ENCODE data around the gene THSD4. TPM values are rescaled to one million over a fixed set of nuclear protein-coding genes. Genes with fewer than 3 reads are reported as not detected.
"Not testable (repeated sequence)": the region's sequence is repeated elsewhere in the genome, so short reads cannot be mapped to it uniquely, and the experiment has no call there.

Gene THSD4
- total and polyA plus RNA-seq, 5 donors from 2014 or later, result not detected

DNA sequence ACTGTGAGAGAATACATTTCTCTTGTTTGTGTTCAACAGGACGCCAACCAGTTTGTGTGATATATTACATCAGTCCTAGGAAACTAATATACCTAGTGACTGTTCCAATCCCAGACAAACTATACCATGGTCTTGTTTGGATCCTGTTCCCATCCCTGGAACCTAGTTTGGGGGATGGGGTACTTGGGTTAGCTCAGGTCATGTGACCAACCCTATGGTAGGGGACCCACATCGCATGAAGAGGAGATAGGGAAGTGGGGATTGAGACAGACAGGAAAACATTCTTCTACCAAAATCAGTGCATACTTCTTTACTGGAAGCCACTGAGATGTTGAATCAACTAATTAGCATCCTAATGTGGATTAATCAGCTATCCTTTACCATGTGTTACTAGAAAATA lies 146.1 kb downstream of the THSD4 start:
- H3K9me3 ChIP-seq (ENCODE audit: control insufficient read depth in 2 of 2, low read length in 2 of 2), result no peaks in the 10 kb centered on the region
- Mint-ChIP-seq H3K27ac (no peak overlapping the region), H3K27me3 (no peaks in the 10 kb centered on the region), H3K9me3 (peaks cover 0 to 8% (median 0%) of the 10 kb centered on the region in 7 donors), H3K4me1 (no peaks in the 10 kb centered on the region), H3K36me3 (no peaks in the 10 kb centered on the region), H3K4me3 (no peak overlapping the region)
- H3K4me3 ChIP-seq (ENCODE audit: low read depth, low read length), result no peak overlapping the region
- H3K27me3 ChIP-seq (ENCODE audit: control insufficient read depth, insufficient read depth, low read length), result no peaks in the 10 kb centered on the region
- no peaks in the 10 kb centered on the region for H3K4me1 ChIP-seq (ENCODE audit: control insufficient read depth, insufficient read depth, low read length, poor library complexity, severe bottlenecking)
- DNase-seq (no peak), ATAC-seq (ENCODE audit: low read depth in 2 of 2) (no peak)
- H3K36me3 ChIP-seq (ENCODE audit: control insufficient read depth, insufficient read depth, low read length), result no peaks in the 10 kb centered on the region
- H3K27ac ChIP-seq (ENCODE audit: insufficient read depth, low read length, poor library complexity, severe bottlenecking), result no peak overlapping the region

- peaks cover 0 to 9% (median 0%) of the 10 kb centered on the region in 7 donors for H3K9me3 Mint-ChIP-seq
- no peaks in the 10 kb centered on the region for H3K27me3 ChIP-seq (ENCODE audit: control insufficient read depth, insufficient read depth, low read length)
- H3K4me1 Mint-ChIP-seq, result no peaks in the 10 kb centered on the region
- no peaks in the 10 kb centered on the region for H3K9me3 ChIP-seq (ENCODE audit: control insufficient read depth in 2 of 2, low read length in 2 of 2)
- H3K4me3 ChIP-seq (ENCODE audit: low read depth, low read length), result no peak overlapping the region
- H3K4me3 Mint-ChIP-seq, result no peak overlapping the region
- no peak overlapping the region for H3K27ac Mint-ChIP-seq
- no peaks in the 10 kb centered on the region for H3K36me3 ChIP-seq (ENCODE audit: control insufficient read depth, insufficient read depth, low read length)
- ATAC-seq (ENCODE audit: low read depth in 2 of 2), result no peak
- H3K4me1 ChIP-seq (ENCODE audit: control insufficient read depth, insufficient read depth, low read length, poor library complexity, severe bottlenecking), result no peaks in the 10 kb centered on the region
- no peaks in the 10 kb centered on the region for H3K36me3 Mint-ChIP-seq
- no peak for DNase-seq
- H3K27me3 Mint-ChIP-seq, result no peaks in the 10 kb centered on the region
- no peak overlapping the region for H3K27ac ChIP-seq (ENCODE audit: insufficient read depth, low read length, poor library complexity, severe bottlenecking)
Observed at GRCh38 chr15:71261909-71262308, 146.6 kb downstream of the THSD4 start.

GRCh38 chr15:71262599-71262998 lies 147.3 kb downstream of the THSD4 start:
- H3K4me1 Mint-ChIP-seq, result no peaks in the 10 kb centered on the region
- Histone ChIP-seq H3K27me3 (ENCODE audit: control insufficient read depth, insufficient read depth, low read length) (no peaks in the 10 kb centered on the region), H3K4me3 (ENCODE audit: low read depth, low read length) (no peak overlapping the region), H3K4me1 (ENCODE audit: control insufficient read depth, insufficient read depth, low read length, poor library complexity, severe bottlenecking) (no peaks in the 10 kb centered on the region), H3K27ac (ENCODE audit: insufficient read depth, low read length, poor library complexity, severe bottlenecking) (no peak overlapping the region), H3K9me3 (ENCODE audit: control insufficient read depth in 2 of 2, low read length in 2 of 2) (no peaks in the 10 kb centered on the region), H3K36me3 (ENCODE audit: control insufficient read depth, insufficient read depth, low read length) (no peaks in the 10 kb centered on the region)
- H3K4me3 Mint-ChIP-seq, result no peak overlapping the region
- DNase-seq, result no peak
- H3K9me3 Mint-ChIP-seq, result peaks cover 0 to 9% (median 0%) of the 10 kb centered on the region in 7 donors
- H3K27me3 Mint-ChIP-seq, result no peaks in the 10 kb centered on the region
- H3K36me3 Mint-ChIP-seq, result no peaks in the 10 kb centered on the region
- ATAC-seq (ENCODE audit: low read depth in 2 of 2), result no peak
- H3K27ac Mint-ChIP-seq, result no peak overlapping the region

- not testable (repeated sequence) for H3K27me3 Mint-ChIP-seq; H3K36me3 ChIP-seq (ENCODE audit: control insufficient read depth, insufficient read depth, low read length); H3K27ac Mint-ChIP-seq; H3K4me1 ChIP-seq (ENCODE audit: control insufficient read depth, insufficient read depth, low read length, poor library complexity, severe bottlenecking); H3K4me3 Mint-ChIP-seq; ATAC-seq (ENCODE audit: low read depth in 2 of 2); DNase-seq; H3K27ac ChIP-seq (ENCODE audit: insufficient read depth, low read length, poor library complexity, severe bottlenecking); H3K4me1 Mint-ChIP-seq; H3K36me3 Mint-ChIP-seq; H3K4me3 ChIP-seq (ENCODE audit: low read depth, low read length); H3K27me3 ChIP-seq (ENCODE audit: control insufficient read depth, insufficient read depth, low read length); H3K9me3 ChIP-seq (ENCODE audit: control insufficient read depth in 2 of 2, low read length in 2 of 2)
- H3K9me3 Mint-ChIP-seq, result peaks cover 0 to 14% (median 4%) of the 10 kb centered on the region in 7 donors
Observed at GRCh38 chr15:71265606-71266005, 150.3 kb downstream of the THSD4 start.

GRCh38 chr15:71271327-71271726 lies 156.1 kb downstream of the THSD4 start:
- H3K9me3 Mint-ChIP-seq, result peaks cover 0 to 6% (median 4%) of the 10 kb centered on the region in 7 donors
- DNase-seq (no peak), ATAC-seq (ENCODE audit: low read depth in 2 of 2) (no peak)
- H3K27me3 Mint-ChIP-seq, result no peaks in the 10 kb centered on the region
- H3K27ac Mint-ChIP-seq, result no peak overlapping the region
- Histone ChIP-seq H3K27ac (ENCODE audit: insufficient read depth, low read length, poor library complexity, severe bottlenecking) (no peak overlapping the region), H3K4me1 (ENCODE audit: control insufficient read depth, insufficient read depth, low read length, poor library complexity, severe bottlenecking) (no peaks in the 10 kb centered on the region), H3K9me3 (ENCODE audit: control insufficient read depth in 2 of 2, low read length in 2 of 2) (no peaks in the 10 kb centered on the region), H3K27me3 (ENCODE audit: control insufficient read depth, insufficient read depth, low read length) (no peaks in the 10 kb centered on the region), H3K4me3 (ENCODE audit: low read depth, low read length) (no peak overlapping the region), H3K36me3 (ENCODE audit: control insufficient read depth, insufficient read depth, low read length) (no peaks in the 10 kb centered on the region)
- no peak overlapping the region for H3K4me3 Mint-ChIP-seq
- no peaks in the 10 kb centered on the region for H3K4me1 Mint-ChIP-seq
- H3K36me3 Mint-ChIP-seq, result no peaks in the 10 kb centered on the region

DNA sequence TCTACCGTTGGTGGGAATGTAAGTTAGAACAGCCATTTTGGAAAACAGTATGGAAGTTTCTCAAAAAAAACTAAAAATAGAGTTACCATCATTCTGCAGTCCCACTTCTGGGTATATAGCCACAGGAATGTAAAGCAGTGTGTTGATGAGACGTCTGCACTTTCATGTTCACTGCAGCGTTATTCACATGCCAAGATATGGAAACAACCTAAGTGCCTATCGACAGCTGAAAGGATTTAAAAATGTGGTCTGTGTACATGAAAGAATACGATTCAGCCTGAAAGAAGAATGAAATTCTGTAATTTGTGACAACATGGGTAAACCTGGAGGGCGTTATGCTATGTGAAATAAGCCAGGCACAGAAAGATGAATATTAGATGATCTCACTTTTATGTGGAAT lies 157.7 kb downstream of the THSD4 start:
- Mint-ChIP-seq H3K36me3 (no peaks in the 10 kb centered on the region), H3K27ac (no peak overlapping the region), H3K9me3 (peaks cover 0 to 5% (median 2%) of the 10 kb centered on the region in 7 donors), H3K27me3 (no peaks in the 10 kb centered on the region), H3K4me1 (no peaks in the 10 kb centered on the region), H3K4me3 (no peak overlapping the region)
- ATAC-seq (ENCODE audit: low read depth in 2 of 2) (no peak), DNase-seq (no peak)
- Histone ChIP-seq H3K4me1 (ENCODE audit: control insufficient read depth, insufficient read depth, low read length, poor library complexity, severe bottlenecking) (no peaks in the 10 kb centered on the region), H3K27ac (ENCODE audit: insufficient read depth, low read length, poor library complexity, severe bottlenecking) (no peak overlapping the region), H3K4me3 (ENCODE audit: low read depth, low read length) (no peak overlapping the region), H3K27me3 (ENCODE audit: control insufficient read depth, insufficient read depth, low read length) (no peaks in the 10 kb centered on the region), H3K9me3 (ENCODE audit: control insufficient read depth in 2 of 2, low read length in 2 of 2) (no peaks in the 10 kb centered on the region), H3K36me3 (ENCODE audit: control insufficient read depth, insufficient read depth, low read length) (no peaks in the 10 kb centered on the region)

- peaks cover 0 to 5% (median 0%) of the 10 kb centered on the region in 7 donors for H3K9me3 Mint-ChIP-seq
- peaks cover under 1% of the 10 kb centered on the region for H3K27me3 Mint-ChIP-seq
- no peaks in the 10 kb centered on the region for H3K4me1 Mint-ChIP-seq
- H3K9me3 ChIP-seq (ENCODE audit: control insufficient read depth in 2 of 2, low read length in 2 of 2), result no peaks in the 10 kb centered on the region
- H3K4me1 ChIP-seq (ENCODE audit: control insufficient read depth, insufficient read depth, low read length, poor library complexity, severe bottlenecking), result no peaks in the 10 kb centered on the region
- H3K4me3 ChIP-seq (ENCODE audit: low read depth, low read length), result no peak overlapping the region
- no peak overlapping the region for H3K4me3 Mint-ChIP-seq
- H3K36me3 ChIP-seq (ENCODE audit: control insufficient read depth, insufficient read depth, low read length), result no peaks in the 10 kb centered on the region
- no peak overlapping the region for H3K27ac ChIP-seq (ENCODE audit: insufficient read depth, low read length, poor library complexity, severe bottlenecking)
- H3K27me3 ChIP-seq (ENCODE audit: control insufficient read depth, insufficient read depth, low read length), result no peaks in the 10 kb centered on the region
- peak overlapping the region in 1 of 3 donors; percentile 53 for H3K27ac Mint-ChIP-seq
- H3K36me3 Mint-ChIP-seq, result no peaks in the 10 kb centered on the region
- DNase-seq, result no peak
- no peak for ATAC-seq (ENCODE audit: low read depth in 2 of 2)
Observed at GRCh38 chr15:71273731-71274447, 158.6 kb downstream of the THSD4 start.

DNA sequence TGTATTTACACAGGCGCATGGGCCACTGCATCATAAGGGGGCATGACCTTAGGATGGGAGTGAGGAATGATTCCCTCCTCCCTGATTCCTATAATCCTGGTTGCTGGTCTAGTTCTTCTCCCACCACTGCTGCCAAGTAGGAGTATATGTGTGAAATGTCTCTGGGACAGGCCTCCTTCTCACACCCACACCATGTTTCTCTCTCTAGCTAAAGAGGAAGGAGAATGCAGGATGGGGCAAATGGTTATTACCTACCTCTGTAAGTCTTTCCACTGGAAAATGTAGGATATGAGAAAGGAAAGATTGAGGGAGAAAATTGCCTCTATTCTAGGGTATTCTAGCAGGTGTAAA lies 159.2 kb downstream of the THSD4 start:
- Histone ChIP-seq H3K9me3 (ENCODE audit: control insufficient read depth in 2 of 2, low read length in 2 of 2) (no peaks in the 10 kb centered on the region), H3K4me3 (ENCODE audit: low read depth, low read length) (no peak overlapping the region), H3K27me3 (ENCODE audit: control insufficient read depth, insufficient read depth, low read length) (no peaks in the 10 kb centered on the region), H3K4me1 (ENCODE audit: control insufficient read depth, insufficient read depth, low read length, poor library complexity, severe bottlenecking) (no peaks in the 10 kb centered on the region), H3K27ac (ENCODE audit: insufficient read depth, low read length, poor library complexity, severe bottlenecking) (no peak overlapping the region), H3K36me3 (ENCODE audit: control insufficient read depth, insufficient read depth, low read length) (no peaks in the 10 kb centered on the region)
- Mint-ChIP-seq H3K27ac (no peak overlapping the region), H3K36me3 (no peaks in the 10 kb centered on the region), H3K4me3 (no peak overlapping the region), H3K4me1 (no peaks in the 10 kb centered on the region), H3K9me3 (peaks cover 0 to 5% (median 0%) of the 10 kb centered on the region in 7 donors), H3K27me3 (peaks cover 5% of the 10 kb centered on the region)
- DNase-seq, result no peak
- no peak for ATAC-seq (ENCODE audit: low read depth in 2 of 2)
